ENCODE measurements around the gene MYO18A.

The MYO18A gene

DNA sequence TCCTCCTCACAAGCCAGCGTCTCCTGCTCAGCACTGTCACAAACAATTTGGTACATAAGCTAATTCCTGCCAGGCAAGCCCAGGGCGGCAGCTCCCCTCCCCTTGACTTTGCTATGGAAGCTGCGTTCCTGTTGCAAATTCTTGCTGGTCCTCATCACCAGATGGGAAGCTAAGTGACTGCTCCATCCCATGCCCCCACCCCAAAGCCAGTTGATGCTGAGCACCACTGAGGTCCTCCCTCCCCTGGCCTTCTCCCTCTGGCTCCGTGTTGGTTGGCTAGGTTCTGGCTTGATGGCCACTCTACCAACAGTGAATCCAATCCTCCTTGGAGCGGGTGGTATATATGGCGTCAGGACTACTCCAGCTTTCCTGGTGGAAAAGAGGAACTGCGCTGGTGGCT is 102.9 kb downstream of the MYO18A start:
- no peak for DNase-seq (ENCODE audit: low read depth)
- H3K4me3 ChIP-seq (ENCODE audit: low read length), result no peak overlapping the region
- TF ChIP-seq, protein P1, sequence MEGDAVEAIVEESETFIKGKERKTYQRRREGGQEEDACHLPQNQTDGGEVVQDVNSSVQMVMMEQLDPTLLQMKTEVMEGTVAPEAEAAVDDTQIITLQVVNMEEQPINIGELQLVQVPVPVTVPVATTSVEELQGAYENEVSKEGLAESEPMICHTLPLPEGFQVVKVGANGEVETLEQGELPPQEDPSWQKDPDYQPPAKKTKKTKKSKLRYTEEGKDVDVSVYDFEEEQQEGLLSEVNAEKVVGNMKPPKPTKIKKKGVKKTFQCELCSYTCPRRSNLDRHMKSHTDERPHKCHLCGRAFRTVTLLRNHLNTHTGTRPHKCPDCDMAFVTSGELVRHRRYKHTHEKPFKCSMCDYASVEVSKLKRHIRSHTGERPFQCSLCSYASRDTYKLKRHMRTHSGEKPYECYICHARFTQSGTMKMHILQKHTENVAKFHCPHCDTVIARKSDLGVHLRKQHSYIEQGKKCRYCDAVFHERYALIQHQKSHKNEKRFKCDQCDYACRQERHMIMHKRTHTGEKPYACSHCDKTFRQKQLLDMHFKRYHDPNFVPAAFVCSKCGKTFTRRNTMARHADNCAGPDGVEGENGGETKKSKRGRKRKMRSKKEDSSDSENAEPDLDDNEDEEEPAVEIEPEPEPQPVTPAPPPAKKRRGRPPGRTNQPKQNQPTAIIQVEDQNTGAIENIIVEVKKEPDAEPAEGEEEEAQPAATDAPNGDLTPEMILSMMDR (conservative IDR thresholded peaks at IDR 0.05; ENCODE audit: low read length), result no peak

DNA sequence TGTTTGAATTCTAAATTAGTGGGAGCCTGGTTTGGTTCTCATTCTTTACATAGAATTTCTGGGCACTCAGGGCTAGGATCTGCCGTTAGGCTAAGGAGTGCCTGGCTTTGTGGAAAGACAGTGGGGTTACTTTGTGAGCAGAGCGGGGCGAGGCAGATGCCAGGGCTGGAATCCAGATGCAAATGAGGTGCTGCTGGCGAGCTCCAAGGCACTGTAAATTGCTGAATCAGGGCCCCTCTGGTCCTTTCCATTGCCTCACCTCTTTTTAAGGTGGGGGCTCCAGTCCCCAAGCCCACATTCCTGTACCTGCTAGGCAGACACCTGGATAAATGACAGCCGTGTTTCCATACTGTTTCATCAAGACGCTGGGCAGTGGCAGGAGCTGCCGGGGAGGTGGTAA is 103.5 kb downstream of the MYO18A start:
- no peak for DNase-seq (ENCODE audit: low read depth)
- no peak overlapping the region for H3K4me3 ChIP-seq (ENCODE audit: low read length)
- TF ChIP-seq, protein P1 (conservative IDR thresholded peaks at IDR 0.05; ENCODE audit: low read length), result no peak

DNA sequence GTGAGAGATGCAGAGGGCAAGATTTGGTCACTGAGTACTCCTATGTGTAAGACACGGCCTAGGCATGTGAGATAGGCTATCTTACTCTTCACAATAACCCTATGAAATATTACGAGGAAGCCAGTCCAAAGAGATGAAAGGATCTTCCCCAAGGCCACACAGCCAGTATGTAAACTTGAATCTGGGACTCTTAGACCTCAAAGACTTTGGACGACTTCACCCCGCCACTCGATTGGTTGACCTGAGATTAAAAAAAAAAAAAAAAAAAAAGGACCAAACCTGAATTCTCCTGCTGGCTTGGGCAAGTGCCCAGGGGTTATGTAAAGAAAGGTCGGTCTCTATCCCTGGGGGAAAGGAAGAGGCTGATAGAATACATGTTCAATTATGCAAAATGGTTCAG is 104.1 kb downstream of the MYO18A start:
- H3K4me3 ChIP-seq (ENCODE audit: low read length), result no peak overlapping the region
- no peak for DNase-seq (ENCODE audit: low read depth)
- TF ChIP-seq, protein P1 (conservative IDR thresholded peaks at IDR 0.05; ENCODE audit: low read length), result no peak

DNA sequence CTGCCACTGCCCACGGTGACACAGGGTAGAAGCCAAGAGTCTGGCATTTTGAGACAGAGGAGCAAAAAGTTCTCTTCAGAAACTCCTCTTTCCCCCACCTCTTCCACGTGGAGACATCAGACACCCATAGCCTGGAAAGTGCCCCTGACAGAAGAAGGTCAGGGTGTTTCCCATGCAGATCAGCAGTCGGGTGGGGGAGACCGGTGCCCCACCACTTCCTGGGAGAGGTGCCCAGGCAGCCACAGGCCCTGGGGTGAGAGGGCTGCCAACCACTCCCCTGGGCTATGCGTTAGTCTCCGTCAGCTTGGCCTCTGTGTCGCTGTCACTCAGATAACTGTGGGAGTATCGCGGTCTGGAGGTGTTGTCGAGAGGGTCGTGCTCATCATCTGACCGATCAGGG is 105.7 kb downstream of the MYO18A start:
- TF ChIP-seq, protein P1 (conservative IDR thresholded peaks at IDR 0.05; ENCODE audit: low read length), result no peak
- no peak for DNase-seq (ENCODE audit: low read depth)
- H3K4me3 ChIP-seq (ENCODE audit: low read length), result no peak overlapping the region

DNA sequence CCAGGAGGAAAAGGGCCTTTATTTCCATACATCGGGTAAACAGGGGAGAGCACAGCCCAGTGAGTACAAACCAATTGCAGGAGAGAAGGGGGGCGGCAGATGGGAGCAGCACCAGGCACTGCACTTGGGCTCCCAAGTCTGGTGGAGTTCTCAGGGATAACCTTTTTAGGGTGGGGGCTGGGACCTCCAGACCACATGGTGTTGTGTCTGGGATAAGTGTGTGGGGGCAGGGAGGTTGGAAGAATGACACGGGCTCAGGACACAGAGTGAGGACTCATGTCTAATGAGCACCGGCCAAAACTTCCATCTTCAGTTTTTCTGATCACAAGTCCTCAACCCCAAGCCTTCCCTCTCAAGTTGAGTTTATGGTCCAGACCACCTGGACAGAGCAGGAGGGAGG is 106.7 kb downstream of the MYO18A start:
- H3K4me3 ChIP-seq (ENCODE audit: low read length), result no peak overlapping the region
- TF ChIP-seq, protein P1 (conservative IDR thresholded peaks at IDR 0.05; ENCODE audit: low read length), result no peak
- no peak for DNase-seq (ENCODE audit: low read depth)

DNA sequence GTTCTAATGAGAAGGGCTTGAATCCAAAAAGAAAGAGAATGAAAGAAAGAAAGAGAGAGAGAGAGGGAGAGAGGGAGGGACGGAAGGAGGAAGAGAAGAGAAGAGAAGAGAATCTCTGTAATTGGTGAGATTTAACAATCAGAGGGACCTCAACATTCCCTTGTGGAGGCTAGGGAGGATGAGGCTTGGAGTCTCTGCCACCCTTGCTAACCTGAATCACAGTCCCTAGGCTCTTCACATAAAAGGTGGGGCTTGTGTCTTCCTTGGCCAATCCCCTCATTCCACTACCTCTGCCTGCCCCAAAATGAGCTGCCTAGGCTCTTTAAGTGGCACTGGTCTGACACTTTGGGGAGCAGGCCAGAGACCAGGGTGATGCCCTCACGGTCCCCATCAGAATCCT is 107.2 kb downstream of the MYO18A start:
- H3K4me3 ChIP-seq (ENCODE audit: low read length), result no peak overlapping the region
- TF ChIP-seq, protein P1 (conservative IDR thresholded peaks at IDR 0.05; ENCODE audit: low read length), result no peak
- no peak for DNase-seq (ENCODE audit: low read depth)

DNA sequence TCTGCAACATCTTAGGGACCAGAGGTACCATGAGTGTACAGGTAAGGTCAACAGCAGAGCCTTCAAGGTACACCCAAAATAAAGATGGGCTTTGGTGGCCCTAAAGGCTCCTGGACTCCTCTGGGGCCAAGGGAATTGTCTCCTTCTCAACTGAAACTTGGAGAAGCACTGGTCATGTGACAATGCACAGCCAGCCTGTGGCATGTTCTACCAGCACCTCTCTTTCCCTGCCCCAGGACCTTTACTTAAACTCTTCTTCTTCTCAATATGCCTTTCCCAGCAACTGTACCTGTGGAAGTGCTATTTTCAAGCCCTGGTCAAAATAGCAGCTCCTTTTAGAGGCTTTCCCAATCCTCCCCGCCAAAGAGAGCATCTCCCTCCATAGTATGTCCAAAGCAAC is 108.9 kb downstream of the MYO18A start:
- no peak for DNase-seq (ENCODE audit: low read depth)
- no peak overlapping the region for H3K4me3 ChIP-seq (ENCODE audit: low read length)
- TF ChIP-seq, protein P1 (conservative IDR thresholded peaks at IDR 0.05; ENCODE audit: low read length), result no peak

All from AG10803 (cell line).